NCI-H2029 (cell line): ENCODE data around the gene ZNF626.
"Not testable (repeated sequence)": the region's sequence is repeated elsewhere in the genome, so short reads cannot be mapped to it uniquely, and the experiment has no call there.

ENCODE experiments used
- DNase-seq: peaks from one replicate; lab custom pipeline; 2025; lab: John Stamatoyannopoulos, UW

Gene ZNF626

GRCh38 chr19:20661150-20661819 lies at the start of gene ZNF626:
TSS of gene ZNF626 (minus strand) at chr19:20661571. CDS start at chr19:20661446, 125 bp downstream.
- DNase-seq, result peak; percentile 99

DNA sequence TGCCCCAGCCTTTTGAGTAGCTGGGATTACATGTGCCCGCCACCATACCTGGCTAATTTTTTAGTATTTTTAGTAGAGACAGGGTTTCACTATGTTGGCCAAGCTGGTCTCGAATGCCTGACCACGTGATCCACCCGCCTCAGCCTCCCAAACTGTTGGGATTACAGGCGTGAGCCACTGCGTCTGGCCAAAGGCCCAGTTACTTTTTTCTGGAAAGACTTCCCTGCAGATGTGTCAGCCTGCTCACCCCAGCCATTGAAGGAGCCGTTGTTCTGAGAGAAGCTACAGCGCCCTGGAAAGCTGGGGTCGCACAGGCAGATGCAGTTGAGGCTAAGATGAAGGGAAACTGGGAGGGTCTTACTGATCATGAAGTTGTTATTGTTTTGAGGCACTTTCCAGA lies 7.9 kb upstream of the ZNF626 start:
- no peak for DNase-seq

DNA sequence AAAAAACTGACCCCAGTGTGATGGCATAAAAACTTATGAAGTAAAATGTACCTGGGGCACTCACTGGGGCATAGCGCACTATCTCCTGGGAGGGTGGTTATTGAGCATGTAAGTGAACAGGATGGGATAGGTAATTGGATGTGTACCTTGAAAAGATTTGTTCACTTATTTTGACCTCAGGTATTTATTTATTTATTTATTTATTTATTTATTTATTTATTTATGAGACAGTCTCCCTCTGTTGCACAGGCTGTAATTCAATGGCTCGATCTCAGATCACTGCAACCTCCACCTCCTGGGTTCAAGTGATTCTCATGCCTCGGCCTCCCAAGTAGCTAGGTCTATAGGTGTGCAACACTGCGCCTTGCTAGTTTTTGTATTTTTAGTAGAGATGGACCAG lies 5.9 kb upstream of the ZNF626 start:
- no peak for DNase-seq

DNA sequence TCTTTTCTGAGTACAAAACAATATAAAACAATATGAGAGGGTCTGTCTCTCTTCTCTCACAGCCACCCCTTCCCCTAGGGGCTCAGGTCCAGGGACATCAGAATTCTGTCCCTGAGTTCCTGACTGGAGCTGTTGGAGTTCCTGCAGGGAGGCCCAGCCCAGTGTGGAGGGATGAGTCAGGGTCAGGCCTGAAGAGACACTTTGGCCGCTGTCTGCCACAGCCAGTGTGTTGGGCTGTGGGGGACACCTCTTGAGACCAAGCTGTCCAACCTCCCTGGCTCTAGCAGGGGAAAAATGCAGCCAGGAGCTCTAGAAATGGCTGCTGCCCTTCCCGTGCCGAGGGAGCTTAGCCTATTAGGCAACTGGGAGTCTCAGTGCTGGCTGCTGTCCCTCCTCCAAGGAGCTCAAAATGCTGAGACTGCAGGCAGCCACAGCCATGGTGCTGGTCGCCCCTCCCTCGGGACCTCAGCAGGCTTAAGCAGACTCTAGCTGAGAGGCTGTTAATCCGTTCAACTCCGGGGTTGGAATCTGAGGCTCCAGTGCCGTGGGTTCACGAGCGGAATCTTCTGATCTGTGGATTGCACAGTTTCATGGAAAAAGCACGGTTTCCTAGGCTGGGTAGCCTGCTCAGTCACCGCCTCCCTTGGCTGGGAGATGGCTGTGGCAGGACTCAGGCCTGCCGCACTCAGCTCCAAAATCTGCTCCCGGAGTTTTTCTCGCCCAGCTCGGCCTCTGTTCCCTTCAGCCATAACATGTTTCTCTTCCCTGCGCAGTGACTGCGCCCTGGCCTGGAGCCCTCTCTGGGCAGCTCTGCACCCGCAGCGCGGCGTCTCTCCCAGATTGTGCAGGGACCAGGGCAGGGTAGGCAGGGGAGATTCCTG lies 3.8 kb upstream of the ZNF626 start:
- peak; percentile 66 for DNase-seq

- not testable (repeated sequence) for DNase-seq
Observed at GRCh38 chr19:20664475-20664874, 3.1 kb upstream of the ZNF626 start.

DNA sequence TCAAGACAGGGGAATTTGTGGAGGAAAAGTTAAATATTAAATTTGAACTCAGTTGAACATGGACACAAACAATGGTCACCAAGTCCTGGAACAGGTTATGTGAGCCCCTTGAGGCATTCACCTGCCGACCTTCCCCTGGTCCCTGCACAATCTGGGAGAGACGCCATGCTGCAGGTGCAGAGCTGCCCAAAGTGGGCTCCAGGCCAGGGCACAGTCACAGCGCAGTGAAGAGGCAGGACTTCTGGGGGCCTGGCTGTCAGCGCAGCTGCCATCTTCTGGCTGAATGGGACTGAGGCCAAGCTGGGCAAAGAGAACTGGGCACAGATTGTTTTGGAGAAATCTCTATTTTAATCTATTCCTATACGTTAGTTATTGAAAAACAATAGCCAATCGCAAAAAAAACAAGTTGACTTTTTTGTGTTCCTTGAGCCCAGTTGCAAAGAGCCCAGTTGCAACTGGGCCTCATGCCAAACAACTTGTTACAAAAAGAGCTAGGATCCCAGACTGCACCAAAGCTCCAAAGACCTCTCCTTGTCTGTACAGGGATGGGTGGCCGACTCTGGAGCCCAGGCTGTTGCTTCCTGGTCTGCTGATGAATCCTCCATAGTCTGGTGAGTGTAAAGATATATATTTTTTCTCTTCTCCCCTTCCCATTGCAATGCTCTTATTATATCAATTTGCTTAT lies 1.2 kb upstream of the ZNF626 start:
- DNase-seq, result peak; percentile 83

- DNase-seq, result no peak
Observed at GRCh38 chr19:20660473-20661140, 764 bp downstream of the ZNF626 start.

DNA sequence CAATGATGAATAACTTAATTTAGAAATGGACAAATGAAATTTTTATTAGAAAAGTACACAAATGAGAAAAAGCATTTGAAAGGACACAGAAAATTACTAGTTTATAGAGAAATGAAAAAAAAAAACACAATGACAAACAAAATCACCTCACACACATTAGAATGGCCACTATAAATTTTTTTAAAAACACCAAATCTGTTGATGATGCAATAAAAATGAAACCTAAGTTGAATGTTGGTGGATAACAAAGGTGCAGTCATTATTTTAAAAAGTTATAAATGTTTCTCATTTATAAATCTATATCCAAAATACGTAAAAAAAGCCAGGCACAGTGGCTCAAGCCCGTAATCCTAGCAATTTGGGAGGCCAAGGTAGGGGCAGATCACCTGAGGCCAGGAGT lies 20.8 kb downstream of the ZNF626 start:
- no peak for DNase-seq

DNA sequence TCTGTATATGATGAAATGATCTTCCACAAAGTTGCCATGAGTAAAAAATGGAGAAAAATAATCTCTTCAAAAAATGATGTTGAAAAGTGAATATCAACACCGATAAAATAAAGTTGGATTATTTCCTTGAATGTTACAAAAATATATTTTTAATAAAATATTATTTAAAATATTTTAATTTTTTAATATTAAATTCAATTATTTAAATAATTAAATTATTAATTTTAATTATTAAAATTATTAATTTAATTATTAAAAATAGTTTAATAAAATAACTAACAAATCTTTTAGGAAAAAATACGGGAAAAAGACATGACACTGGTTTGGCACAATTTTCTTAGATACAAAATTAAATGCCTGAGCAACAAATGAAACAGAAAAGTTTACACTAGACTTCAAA lies 21.3 kb downstream of the ZNF626 start:
- DNase-seq, result no peak

GRCh38 chr19:20624560-20624959 lies 36.8 kb downstream of the ZNF626 start:
- DNase-seq, result not testable (repeated sequence)

GRCh38 chr19:20616071-20616470 lies 45.3 kb downstream of the ZNF626 start:
- no peak for DNase-seq

- DNase-seq, result not testable (repeated sequence)
Observed at GRCh38 chr19:20614971-20615370, 46.4 kb downstream of the ZNF626 start.

DNA sequence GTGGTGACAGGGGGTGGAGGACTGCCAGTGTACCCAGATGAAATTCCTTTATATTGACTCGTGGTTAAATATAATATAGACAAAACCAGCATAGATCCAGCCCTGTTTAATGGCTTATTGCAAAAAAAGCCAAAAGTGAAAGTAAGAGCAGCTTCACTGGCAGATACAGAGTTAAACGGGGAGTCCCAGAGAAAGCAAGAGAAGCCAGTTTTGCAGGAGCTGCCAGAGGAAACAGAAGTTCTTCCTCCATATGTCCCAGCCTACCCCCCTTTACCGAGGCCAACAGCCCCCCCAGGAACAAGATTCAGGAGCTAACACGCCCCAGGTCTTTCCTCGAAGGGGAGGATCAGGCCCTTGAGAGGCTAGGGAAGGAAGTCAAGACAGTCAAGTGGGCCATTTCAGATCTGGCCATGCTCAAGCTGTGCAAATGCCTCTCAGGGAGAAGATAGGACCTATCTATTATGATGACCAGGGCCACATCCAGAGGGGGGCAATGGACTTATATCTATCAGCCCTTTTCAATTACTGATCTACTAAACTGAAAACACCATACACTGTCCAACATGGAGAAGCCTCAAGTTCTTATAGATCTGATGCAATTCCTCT lies 48.6 kb downstream of the ZNF626 start:
- no peak for DNase-seq

DNA sequence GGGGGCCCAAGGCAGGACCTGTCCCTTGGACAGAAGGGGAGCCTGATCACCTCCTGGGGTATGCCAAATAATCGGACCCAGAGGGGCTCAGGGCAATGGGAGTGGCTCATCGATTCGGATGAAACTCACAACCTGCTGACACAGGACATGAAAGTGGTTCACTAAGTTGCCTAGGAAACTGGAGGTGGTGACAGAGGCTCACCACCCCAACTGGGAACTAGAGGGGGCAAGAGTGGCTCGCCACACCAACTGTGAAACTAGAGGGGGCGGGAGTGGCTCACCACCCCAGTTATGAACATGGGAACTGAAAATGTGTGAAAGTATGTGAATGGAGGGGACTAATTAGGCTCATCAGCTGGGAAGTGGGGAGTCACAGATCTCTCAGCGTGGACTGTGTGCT lies 49.5 kb downstream of the ZNF626 start:
- DNase-seq, result no peak

DNA sequence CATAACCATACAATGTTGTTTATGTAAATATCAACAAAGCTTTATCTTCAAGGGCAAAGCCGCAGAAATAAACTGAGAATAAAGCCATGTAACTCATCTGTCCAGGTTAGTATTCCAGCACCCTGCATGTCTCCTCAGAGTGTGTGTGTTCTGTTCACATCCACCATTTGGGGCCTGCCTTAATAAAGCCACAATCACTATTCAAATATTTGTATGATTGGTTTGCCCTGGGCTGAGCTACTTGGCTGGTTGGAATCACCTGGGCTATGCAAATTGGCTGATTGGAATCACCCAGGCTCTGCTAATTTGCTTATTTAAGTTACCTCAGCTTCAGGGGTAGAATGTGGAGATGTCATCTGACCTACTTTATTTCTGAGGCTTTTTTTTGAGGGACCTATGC lies 53.4 kb downstream of the ZNF626 start:
- peak; percentile 15 for DNase-seq
